ENCODE results near the gene NAALADL2.

DNA sequence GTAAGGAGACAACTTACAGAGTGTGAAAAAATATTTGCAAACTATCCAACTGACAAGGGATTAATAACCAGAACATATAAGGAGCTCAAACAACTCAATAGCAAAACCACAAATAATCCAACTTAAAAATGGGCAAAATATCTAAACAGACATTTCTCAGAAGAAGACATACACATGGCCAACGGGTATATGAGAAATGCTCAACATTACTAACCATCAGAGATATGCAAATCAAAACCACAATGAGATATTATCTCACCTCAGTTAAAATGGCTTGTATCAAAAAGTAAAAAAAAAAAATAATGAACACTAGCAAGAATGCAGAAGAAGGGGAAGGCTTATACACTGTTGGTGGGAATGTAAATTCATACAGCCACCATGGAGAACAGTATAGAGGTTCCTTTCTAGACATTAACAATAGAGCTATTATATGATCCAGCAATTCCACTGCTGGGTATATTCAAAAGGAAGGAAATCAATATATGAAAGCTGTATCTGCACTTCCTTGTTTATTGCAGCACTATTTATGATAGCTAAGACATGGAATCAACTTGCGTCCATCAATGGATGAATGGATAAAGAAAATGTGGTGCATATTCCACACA, 998.6 kb downstream of the NAALADL2 start:
- no peak for TF ChIP-seq EP300 (IDR thresholded peaks at IDR 0.05)
- TF ChIP-seq, protein P1, sequence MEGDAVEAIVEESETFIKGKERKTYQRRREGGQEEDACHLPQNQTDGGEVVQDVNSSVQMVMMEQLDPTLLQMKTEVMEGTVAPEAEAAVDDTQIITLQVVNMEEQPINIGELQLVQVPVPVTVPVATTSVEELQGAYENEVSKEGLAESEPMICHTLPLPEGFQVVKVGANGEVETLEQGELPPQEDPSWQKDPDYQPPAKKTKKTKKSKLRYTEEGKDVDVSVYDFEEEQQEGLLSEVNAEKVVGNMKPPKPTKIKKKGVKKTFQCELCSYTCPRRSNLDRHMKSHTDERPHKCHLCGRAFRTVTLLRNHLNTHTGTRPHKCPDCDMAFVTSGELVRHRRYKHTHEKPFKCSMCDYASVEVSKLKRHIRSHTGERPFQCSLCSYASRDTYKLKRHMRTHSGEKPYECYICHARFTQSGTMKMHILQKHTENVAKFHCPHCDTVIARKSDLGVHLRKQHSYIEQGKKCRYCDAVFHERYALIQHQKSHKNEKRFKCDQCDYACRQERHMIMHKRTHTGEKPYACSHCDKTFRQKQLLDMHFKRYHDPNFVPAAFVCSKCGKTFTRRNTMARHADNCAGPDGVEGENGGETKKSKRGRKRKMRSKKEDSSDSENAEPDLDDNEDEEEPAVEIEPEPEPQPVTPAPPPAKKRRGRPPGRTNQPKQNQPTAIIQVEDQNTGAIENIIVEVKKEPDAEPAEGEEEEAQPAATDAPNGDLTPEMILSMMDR (IDR thresholded peaks at IDR 0.05): no peak
- no peak for TF ChIP-seq POLR2AphosphoS5 (IDR thresholded peaks at IDR 0.05)

All from upper lobe of left lung (tissue), 4 donors.